Keratinocyte (primary cell): Measurements from ENCODE around the gene SLC30A7. TPM values are rescaled to one million over a fixed set of nuclear protein-coding genes. Genes with fewer than 3 reads are reported as not detected.
"Not testable (repeated sequence)": the region's sequence is repeated elsewhere in the genome, so short reads cannot be mapped to it uniquely, and the experiment has no call there.

Source experiments
- DNase-seq: peaks from one replicate; pipeline ENCODE4 v3.0.0-alpha.2; 2011; ENCODE audit warnings: low read depth, missing footprints, low spot score
- FAIRE-seq: peaks from 2 replicates; lab custom pipeline; 2011; peaks lifted over from hg19 to GRCh38; lab: Jason Lieb, UNC
- H2AFZ ChIP-seq: 2 replicates; pipeline ENCODE4 v1.6.0; 2012; ENCODE audit warnings: low read length, control low read depth, inconsistent platforms; ENCODE audit not compliant: control insufficient read depth
- H3K27ac ChIP-seq: 2 replicates; pipeline ENCODE4 v1.5.1; 2011; ENCODE audit warnings: low read length; ENCODE audit not compliant: control insufficient read depth, insufficient read depth
- H3K27me3 ChIP-seq: 3 replicates; pipeline ENCODE4 v1.6.0; 2011; ENCODE audit warnings: low read length; ENCODE audit not compliant: control insufficient read depth, insufficient read depth; ENCODE audit errors: extremely low read depth
- H3K36me3 ChIP-seq, 2 experiments: 2 replicates in 1 of 2; 3 replicates in 1 of 2; pipeline ENCODE4 v1.5.1; 2011; ENCODE audit warnings: low read length in 2 of 2, mild to moderate bottlenecking in 1 of 2; ENCODE audit not compliant: control insufficient read depth in 2 of 2, insufficient read depth in 2 of 2; ENCODE audit errors: extremely low read depth in 1 of 2
- H3K4me1 ChIP-seq: 3 replicates; pipeline ENCODE4 v1.5.1; 2011; ENCODE audit warnings: low read length; ENCODE audit not compliant: control insufficient read depth, insufficient read depth; ENCODE audit errors: extremely low read depth
- H3K4me2 ChIP-seq: 3 replicates; pipeline ENCODE4 v1.6.0; 2011; ENCODE audit warnings: low read depth, low read length; ENCODE audit not compliant: control insufficient read depth, insufficient read depth; ENCODE audit errors: extremely low read depth
- H3K4me3 ChIP-seq, 3 experiments: fragments of 200-600 bp in 1 of 3; sonication (generic) in 1 of 3; 2 replicates in 2 of 3; 3 replicates in 1 of 3; pipeline ENCODE4 v1.5.1; 2011 to 2016; ENCODE audit warnings: low read length in 3 of 3, mild to moderate bottlenecking in 3 of 3, control low read depth in 2 of 3, inconsistent platforms in 1 of 3, low read depth in 1 of 3, mixed read lengths in 1 of 3, mixed run types in 1 of 3, moderate library complexity in 1 of 3; ENCODE audit not compliant: control insufficient read depth in 2 of 3, insufficient read depth in 2 of 3; ENCODE audit errors: extremely low read depth in 1 of 3
- H3K79me2 ChIP-seq: 2 replicates; pipeline ENCODE4 v1.6.0; 2012; ENCODE audit warnings: low read length; ENCODE audit not compliant: control insufficient read depth, insufficient read depth
- H3K9ac ChIP-seq: 3 replicates; pipeline ENCODE4 v1.6.0; 2011; ENCODE audit warnings: low read length; ENCODE audit not compliant: control insufficient read depth, insufficient read depth; ENCODE audit errors: extremely low read depth
- H3K9me1 ChIP-seq: 3 replicates; pipeline ENCODE4 v1.6.0; 2011; ENCODE audit warnings: low read length; ENCODE audit not compliant: control insufficient read depth, insufficient read depth; ENCODE audit errors: extremely low read depth
- H3K9me3 ChIP-seq: 2 replicates; pipeline ENCODE4 v1.5.1; 2012; ENCODE audit warnings: low read depth, low read length; ENCODE audit not compliant: control insufficient read depth
- H4K20me1 ChIP-seq: 3 replicates; pipeline ENCODE4 v1.6.0; 2011; ENCODE audit warnings: low read length; ENCODE audit not compliant: control insufficient read depth, insufficient read depth; ENCODE audit errors: extremely low read depth
- CTCF ChIP-seq, 3 experiments: IDR thresholded peaks in 1 of 3; conservative IDR thresholded peaks in 1 of 3; optimal IDR thresholded peaks in 1 of 3; 2 replicates in 2 of 3; 3 replicates in 1 of 3; pipeline versions ENCODE3 to v1.5.1; 2011; ENCODE audit warnings: low read length in 3 of 3, mild to moderate bottlenecking in 3 of 3, moderate library complexity in 2 of 3, control low read depth in 1 of 3, inconsistent platforms in 1 of 3; ENCODE audit not compliant: insufficient read depth in 2 of 3; ENCODE audit errors: extremely low read depth in 1 of 3
- EZH2 ChIP-seq: IDR thresholded peaks from one replicate; pipeline ENCODE4 v1.6.1; 2012; ENCODE audit warnings: inconsistent platforms, mild to moderate bottlenecking, low read length, moderate library complexity
- dilution Hi-C: fragments of 300-500 bp; cut with MboI; formaldehyde crosslinking; loops from one replicate; pipeline ENCODE4 v1.7.0; 2020; ENCODE audit warnings: low sequenced_read_pairs; ENCODE audit not compliant: extremely low pct_ligation_motif_present
- polyA plus RNA-seq, 5 experiments: library from polyadenylated mRNA; depleted of rRNA in 3 of 5; stranded (reverse) in 3 of 5; stranded (forward) in 1 of 5; unstranded in 1 of 5; fragments of >200 nt; gene quantifications; 1 replicate in 1 of 5; 2 replicates in 3 of 5; 3 replicates in 1 of 5; pipeline versions ENCODE4 v1.2.1 to v1.2.3, GENCODE V29; 2011 to 2012; ENCODE audit warnings: missing spikeins in 2 of 5, low read depth in 1 of 5, low replicate concordance in 1 of 5

The SLC30A7 gene
- polyA plus RNA-seq, 1 donor (not counting 4 experiments of a cell fraction or from before 2014, with no cell fraction given): 15.1 TPM

- DNase-seq (no peak), FAIRE-seq (no peak)
- H3K36me3 ChIP-seq: no peaks in the 10 kb centered on the region
- H2AFZ ChIP-seq: no peak overlapping the region
- H3K9me3 ChIP-seq: no peaks in the 10 kb centered on the region
- dilution Hi-C loops: loop anchor here (25.0 kb wide), 1 partner anchor 389 kb away; no protein-coding TSS in a partner anchor
- no peaks in the 10 kb centered on the region for H3K9me1 ChIP-seq
- H3K79me2 ChIP-seq: no peaks in the 10 kb centered on the region
- H3K27me3 ChIP-seq: no peaks in the 10 kb centered on the region
- no peak overlapping the region for H3K4me2 ChIP-seq
- no peak overlapping the region for H3K4me3 ChIP-seq
- no peaks in the 10 kb centered on the region for H4K20me1 ChIP-seq
- no peak overlapping the region for H3K27ac ChIP-seq
- no peak for TF ChIP-seq EZH2
- TF ChIP-seq CTCF (optimal IDR thresholded peaks at IDR 0.05 in 1 of 3, IDR thresholded peaks at IDR 0.05 in 1 of 3, conservative IDR thresholded peaks at IDR 0.05 in 1 of 3; ENCODE audit: extremely low read depth in 1 of 3, insufficient read depth in 2 of 3, low read length in 3 of 3): no peak
- no peak overlapping the region for H3K9ac ChIP-seq
- no peaks in the 10 kb centered on the region for H3K4me1 ChIP-seq
These were observed 44.2 kb upstream of the SLC30A7 start for GRCh38 chr1:100851726-100852125.

- H3K79me2 ChIP-seq: no peaks in the 10 kb centered on the region
- dilution Hi-C loops: loop anchor here (25.0 kb wide), 1 partner anchor 391 kb away; no protein-coding TSS in a partner anchor
- H3K4me2 ChIP-seq: no peak overlapping the region
- H3K27me3 ChIP-seq: no peaks in the 10 kb centered on the region
- no peak overlapping the region for H3K27ac ChIP-seq
- TF ChIP-seq CTCF (optimal IDR thresholded peaks at IDR 0.05 in 1 of 3, IDR thresholded peaks at IDR 0.05 in 1 of 3, conservative IDR thresholded peaks at IDR 0.05 in 1 of 3; ENCODE audit: extremely low read depth in 1 of 3, insufficient read depth in 2 of 3, low read length in 3 of 3): no peak
- TF ChIP-seq EZH2: no peak
- H3K9me3 ChIP-seq: no peaks in the 10 kb centered on the region
- H3K4me1 ChIP-seq: no peaks in the 10 kb centered on the region
- H3K9me1 ChIP-seq: no peaks in the 10 kb centered on the region
- H2AFZ ChIP-seq: no peak overlapping the region
- no peaks in the 10 kb centered on the region for H3K36me3 ChIP-seq
- DNase-seq: no peak
- no peak overlapping the region for H3K4me3 ChIP-seq
- no peaks in the 10 kb centered on the region for H4K20me1 ChIP-seq
- no peak overlapping the region for H3K9ac ChIP-seq
- FAIRE-seq: no peak
These were observed 42.9 kb upstream of the SLC30A7 start for GRCh38 chr1:100852976-100853375.

- not testable (repeated sequence) for H3K36me3 ChIP-seq, H3K27me3 ChIP-seq, H3K9me3 ChIP-seq, H3K4me2 ChIP-seq, FAIRE-seq, DNase-seq, H2AFZ ChIP-seq, H4K20me1 ChIP-seq, H3K27ac ChIP-seq, H3K79me2 ChIP-seq, H3K4me3 ChIP-seq, H3K9ac ChIP-seq, H3K9me1 ChIP-seq, H3K4me1 ChIP-seq
- dilution Hi-C loops: loop anchor here (25.0 kb wide), 1 partner anchor 393 kb away; no protein-coding TSS in a partner anchor
These were observed 40.8 kb upstream of the SLC30A7 start for GRCh38 chr1:100855116-100855515.
